ENCODE results near the gene TRPM8.
"Not testable (repeated sequence)": the region's sequence is repeated elsewhere in the genome, so short reads cannot be mapped to it uniquely, and the experiment has no call there.

Gene TRPM8

DNA sequence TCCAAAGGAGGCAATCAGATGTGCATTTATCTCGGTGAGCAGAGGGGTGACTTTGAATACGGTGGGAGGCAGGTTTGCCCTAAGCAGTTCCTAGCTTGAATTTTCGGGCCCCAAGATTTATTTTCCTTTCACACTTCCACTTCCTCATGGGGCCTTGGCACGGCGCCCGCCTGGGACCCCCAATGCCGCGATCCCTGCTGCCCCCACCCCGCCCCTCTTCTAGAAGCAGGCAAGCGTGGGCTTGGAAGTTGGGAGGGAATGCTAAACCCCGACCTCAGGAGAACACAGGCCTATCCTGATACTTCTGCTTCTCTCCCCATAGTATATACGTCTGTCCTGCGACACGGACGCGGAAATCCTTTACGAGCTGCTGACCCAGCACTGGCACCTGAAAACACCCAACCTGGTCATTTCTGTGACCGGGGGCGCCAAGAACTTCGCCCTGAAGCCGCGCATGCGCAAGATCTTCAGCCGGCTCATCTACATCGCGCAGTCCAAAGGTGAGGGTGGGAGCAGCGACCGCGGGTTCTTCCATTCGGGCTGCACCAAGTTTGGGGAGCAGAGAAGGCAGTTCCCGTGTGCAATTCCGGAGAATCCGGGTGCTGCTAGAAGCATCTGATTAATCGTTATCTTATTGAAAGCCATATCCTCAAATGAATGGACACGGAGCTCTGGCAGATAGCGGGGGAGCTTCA is 21.6 kb downstream of the TRPM8 start:
- DNase-seq, result no peak

DNA sequence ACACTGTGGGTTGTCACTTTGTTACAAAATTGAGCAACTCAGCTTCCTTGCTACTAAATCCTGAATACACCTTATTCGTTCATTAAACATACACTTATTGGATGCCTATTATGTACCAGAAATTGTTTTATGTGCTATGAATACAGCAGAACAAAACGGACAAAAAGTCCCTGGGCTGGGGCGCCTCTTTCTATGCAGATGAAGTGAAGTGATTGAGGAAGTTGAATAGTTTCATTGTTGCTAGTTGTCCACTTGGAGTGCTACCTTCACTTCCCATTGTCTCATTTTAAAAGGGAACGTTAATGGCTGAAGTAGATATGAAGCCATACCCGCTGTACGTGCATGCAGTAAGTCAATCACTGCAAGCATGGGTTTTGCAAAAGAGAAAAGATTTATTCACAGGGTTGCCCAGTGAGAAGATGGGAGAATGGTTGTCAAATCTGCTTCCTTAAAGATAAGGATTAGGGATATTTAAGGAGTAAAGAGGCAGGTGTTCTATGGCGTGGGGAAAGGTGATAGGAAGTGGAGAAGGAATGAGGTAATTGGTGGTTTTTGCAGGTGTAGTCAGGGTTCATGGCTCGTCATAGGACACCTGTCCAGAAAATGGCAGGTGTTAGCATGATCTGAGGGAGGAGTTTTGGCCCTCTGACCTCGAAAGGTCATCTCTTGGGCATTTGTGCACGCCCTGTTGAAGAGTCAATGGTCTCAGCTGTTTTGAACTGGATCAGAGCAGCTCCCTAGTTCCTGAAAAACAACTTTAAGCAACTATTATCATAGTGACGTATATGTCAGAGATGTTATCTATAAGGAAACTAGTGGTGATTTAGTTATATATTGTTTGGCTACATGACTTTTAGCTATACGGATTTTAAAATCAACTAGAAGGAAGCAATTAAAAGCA is 23.5 kb downstream of the TRPM8 start:
- DNase-seq, result no peak

DNA sequence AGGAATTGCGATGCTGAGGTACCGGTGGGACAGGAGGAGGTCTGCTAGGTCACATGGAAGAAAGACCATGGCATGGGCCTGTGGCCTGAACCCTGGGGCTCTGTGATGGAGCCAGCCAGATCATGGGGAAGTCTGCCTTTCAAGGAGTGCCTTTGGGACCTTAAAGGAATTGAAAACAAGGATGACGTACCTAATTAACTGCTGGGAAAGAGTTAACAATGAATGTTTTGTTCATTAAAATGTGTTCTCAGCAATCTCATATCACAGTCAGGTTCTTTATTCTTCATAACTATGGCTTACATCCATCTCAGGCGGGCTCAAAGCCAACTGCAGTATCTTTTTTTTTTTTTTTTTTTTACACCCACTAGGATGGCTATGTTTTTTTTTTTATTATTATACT is 25.6 kb downstream of the TRPM8 start:
- DNase-seq, result no peak

DNA sequence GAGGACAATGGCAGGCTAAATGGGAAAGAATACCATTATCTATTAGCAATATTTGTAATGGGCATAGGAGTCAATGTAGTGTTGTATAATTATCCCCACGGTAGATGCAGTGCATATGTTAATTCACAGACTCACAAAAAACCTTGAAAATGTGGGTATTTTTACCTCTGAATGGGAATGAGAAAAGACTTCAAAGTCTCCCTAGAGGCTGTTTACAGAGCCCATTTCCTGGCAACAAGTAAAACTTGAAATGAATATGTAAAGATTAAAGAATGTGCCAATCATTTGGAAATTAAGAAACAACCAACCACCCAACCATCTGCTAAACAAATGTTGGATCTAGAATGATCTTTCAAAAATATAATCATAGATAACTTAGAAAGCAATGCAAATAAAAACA is 27.1 kb downstream of the TRPM8 start:
- DNase-seq, result no peak

DNA sequence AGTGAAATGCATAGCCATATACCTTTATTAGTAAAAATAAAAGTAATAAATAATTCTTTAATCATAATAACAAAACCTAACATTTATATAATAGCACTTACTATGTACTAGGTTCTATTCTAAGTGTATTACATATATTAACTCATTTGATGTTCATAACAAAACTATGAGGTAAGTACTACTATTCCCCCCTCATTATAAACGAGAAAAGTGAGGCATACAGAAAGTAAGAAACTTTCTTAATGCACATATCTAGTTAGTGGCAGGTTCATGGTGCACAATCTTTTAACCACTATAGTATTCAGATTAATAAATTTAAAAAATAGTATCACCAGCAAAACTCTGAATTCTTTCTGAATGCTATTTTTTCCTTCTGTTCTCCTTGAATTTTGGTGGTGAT is 27.5 kb downstream of the TRPM8 start:
- no peak for DNase-seq

DNA sequence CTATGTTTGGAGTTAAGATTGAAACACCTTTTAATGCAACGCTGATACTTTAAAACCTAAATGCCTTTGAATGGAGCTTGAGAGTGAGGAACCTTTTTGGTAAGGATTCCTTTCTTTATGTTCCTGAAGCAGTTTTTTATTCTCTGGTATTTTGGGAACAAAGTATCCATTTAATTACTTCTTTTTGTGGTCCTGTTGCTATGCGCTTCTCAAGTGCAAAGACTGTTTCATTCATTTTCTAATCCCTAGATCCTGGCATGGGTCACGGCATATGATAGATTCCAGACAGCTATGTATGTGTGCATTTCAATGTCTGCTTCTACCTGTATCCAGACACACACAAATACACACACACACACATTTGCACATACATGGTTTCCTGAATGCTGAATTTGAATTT is 28.0 kb downstream of the TRPM8 start:
- no peak for DNase-seq

DNA sequence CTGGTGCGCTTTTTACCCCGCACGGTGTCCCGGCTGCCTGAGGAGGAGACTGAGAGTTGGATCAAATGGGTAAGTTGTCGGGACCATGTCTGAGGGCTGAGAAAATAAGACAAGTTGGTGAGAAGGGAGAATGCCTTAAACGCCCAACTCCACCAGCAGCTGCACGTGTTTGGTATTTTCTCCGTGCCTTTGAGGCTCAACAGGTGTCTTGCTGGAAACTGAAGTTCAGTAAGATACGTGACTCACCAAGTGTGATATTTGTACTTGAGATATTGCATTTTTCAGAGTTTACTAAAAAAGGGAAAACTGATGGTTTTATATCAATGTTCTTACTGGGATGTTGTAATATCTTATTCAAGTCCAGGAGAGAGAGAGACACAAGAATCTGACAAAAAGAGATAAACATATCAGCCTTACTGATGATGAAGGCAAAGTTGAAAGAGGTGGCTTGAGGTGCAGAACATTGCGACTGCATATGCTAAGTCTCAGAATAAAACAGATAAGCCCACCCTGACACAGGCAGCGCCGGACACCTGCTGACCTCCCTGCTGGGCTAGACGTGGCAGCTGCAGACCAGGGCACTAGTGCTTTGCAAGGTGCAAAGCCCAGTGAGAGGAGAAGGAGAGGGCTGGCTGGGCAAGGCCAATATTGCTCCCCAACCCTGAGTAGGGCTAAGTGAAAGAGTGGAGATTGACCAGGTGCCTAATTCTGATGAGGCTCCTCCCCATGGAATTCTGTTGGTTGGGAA is 33.1 kb downstream of the TRPM8 start:
- DNase-seq, result no peak

DNA sequence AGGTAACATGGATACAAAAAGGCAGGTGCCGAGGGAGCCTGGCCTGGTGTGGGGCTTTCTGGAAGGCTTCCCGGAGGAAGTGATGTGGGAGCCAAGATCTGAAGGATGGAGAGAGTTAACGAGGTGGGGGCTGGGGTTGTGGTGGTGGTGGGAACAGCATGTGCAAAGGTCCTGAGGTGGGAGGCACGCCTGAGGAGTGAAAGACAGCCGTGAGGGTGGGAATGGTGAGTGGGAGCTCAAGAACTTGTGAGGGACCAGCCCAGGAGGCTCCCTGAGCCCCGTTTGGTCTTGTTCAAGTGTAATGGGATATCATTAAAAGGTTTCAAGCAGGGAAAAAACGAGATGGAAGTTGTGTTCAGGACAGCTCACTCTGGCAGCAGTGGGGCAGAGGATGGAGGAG is 35.2 kb downstream of the TRPM8 start:
- no peak for DNase-seq

DNA sequence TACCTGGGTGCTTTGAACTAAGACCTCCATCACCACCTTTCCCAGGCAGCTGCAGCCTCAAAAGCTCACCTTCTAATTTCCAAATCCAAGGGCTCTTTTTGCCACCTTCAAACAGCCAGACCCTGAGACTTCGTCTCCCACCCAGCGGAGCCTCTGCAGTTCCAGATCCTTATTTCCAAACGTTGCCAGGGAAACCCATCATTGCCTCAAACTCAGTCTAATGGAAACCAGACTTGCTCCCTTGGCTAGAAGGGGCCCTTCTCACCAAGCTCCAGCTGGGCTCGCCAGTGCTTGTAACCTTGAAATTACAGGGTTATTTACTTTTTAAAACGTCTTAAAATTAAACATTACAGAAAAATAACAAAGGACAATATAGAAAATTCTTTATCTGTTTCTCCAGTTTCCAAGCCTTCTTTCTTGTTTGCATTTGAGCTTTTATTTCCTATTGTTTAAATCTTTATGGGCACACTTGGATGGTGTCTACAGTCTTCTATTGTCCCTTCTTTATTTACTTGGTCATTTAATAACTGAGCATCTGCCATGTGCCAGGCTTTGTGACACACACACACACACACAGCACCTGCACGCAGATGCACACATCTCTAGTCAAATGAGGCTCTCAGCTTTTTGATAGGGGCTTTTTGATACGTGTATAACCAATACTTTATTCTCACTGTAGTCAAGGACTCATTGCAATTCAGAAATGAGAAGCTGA is 36.1 kb downstream of the TRPM8 start:
- DNase-seq, result no peak

DNA sequence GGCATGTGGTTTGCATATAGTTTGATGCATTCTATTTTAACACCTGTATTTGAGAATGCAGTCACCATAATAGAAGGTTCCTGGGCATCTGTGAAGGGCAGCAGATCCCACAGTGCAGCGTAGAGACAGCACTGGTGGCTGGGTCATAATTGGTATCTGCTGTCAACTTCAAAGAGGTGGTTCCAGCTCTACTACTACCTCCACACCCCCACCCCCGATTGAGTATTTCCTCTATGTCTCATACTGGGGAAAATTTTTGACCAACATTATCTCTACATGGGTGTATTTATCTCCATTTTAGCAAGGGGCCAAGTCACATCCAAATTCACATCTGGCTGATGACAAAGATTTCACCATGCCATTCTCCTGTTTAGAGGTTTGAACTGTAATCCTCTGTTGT is 43.0 kb downstream of the TRPM8 start:
- no peak for DNase-seq

DNA sequence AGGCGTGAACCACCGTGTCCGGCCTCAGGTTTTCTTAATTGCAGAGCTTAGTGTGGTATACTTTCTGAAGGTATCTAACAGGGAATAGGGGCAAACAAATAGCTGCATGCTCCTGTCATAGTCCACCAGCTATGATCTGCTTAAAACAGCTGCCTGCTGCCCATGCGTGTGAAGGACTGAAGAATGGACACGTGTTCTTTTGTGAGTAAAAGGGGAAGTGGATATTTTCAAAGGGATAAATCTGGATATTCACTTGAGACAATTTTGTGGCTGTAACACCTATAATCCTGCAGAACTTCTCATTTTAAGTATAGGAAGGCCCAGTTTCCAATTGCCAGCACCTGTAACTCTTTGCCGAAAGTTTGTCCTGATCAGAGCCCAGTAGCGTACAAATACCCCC is 44.7 kb downstream of the TRPM8 start:
- no peak for DNase-seq

DNA sequence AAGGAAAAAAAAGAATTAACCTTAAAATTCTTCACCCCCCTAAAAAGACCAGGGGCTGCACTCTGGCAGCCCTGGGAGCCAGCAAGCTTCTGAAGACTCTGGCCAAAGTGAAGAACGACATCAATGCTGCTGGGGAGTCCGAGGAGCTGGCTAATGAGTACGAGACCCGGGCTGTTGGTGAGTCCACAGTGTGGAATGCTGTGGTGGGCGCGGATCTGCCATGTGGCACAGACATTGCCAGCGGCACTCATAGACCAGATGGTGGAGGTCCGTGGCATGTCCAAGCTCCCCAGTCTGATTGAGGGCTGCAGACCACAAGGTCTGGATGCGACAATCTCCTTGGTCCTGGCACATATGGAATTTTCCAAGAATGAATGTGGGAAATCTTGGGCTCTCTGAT is 47.4 kb downstream of the TRPM8 start:
- DNase-seq, result peak; percentile 22

DNA sequence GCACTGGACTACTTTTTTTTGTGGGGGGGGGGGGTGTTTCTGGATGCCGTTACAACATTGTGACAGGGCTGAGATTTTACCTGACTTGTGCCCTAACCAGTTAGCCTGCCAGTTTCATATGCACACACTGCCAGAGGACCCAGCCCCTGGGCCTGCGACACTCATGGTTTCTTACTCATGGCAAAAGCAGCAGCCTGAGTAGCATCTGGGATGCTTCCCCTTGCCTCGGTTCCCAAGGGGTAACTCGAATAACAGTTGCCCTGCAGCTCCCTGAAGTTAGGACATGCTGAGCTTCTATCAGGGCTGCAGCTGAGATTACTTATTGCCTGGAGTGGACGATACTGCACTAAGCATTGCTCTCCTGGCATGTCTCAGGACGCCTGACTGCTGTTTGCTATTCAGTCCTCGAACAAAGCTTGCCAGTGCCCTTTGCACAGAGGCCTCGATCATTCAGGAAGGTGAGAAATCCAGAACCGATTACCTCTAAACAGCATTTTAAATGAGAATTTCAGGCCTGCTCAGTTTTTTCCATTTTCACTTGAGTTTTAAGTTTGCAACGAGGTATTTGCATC is 47.9 kb downstream of the TRPM8 start:
- peak; percentile 34 for DNase-seq

DNA sequence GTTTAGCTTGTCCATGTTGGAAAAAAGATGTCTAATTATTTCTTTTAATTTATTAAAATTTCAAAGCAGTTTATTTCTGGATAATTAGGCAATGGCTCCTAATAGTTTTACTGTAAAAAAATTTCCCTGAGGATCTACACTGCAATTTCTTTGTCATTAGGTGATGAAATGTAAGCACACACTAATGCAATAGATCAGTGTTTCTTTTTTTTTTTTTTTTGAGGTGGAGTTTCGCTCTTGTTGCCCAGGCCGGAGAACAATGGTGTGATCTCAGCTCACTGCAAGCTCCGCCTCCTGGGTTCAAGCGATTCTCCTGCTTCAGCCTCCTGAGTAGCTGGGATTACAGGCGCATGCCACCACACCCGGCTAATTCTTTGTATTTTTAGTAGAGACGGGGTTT is 48.5 kb downstream of the TRPM8 start:
- DNase-seq, result not testable (repeated sequence)

DNA sequence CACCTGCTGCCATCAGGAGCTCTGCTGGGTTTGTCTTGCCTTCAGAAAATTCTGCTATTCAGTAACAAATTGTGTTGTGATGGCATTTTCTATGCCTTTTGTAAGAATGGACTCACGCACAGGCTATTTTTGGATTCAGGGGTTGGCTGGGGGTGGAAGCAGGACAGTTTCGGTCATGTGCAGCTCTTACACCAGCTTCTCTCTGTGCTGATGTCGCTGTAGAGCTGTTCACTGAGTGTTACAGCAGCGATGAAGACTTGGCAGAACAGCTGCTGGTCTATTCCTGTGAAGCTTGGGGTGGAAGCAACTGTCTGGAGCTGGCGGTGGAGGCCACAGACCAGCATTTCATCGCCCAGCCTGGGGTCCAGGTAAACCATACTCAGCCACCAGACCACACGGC is 49.2 kb downstream of the TRPM8 start:
- DNase-seq, result no peak

DNA sequence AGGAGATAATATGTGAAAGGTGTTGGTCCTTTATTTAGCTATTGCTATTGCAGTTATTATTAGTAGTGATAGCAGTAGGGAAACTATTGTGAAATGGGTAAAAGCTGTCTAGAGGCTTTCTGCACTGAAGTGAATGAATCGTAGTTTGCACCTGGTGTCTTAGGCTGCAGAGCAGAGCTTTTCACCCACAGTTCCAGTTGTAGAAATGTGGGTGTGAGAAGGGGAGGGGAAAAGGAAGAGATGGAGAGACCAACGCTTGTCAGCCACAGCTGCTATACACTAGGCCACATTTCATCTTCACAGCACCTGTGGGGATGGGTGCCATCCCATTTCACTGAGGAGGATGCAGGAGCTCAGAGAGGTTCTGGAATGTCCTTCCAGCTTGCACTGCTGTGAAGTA is 50.0 kb downstream of the TRPM8 start:
- no peak for DNase-seq

DNA sequence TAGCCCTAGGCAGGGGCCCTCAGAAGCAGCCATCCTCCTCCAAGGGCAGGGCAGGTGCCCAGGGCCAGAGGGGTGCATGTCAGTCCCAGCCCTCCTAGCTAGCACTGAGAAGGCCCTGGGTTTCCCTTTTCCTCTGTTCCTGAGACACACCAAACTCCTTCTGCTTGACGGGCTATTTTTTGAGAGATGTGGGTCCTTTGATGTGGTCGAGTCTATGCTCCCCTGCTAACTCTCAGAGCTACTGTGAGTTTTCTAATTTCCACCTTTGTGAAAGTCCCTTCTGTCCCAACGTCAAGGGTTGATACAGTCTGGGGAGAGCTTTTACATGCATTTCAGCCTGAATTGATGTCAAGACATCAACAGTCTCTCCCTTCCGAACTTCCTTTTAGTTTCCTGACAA is 51.4 kb downstream of the TRPM8 start:
- no peak for DNase-seq

DNA sequence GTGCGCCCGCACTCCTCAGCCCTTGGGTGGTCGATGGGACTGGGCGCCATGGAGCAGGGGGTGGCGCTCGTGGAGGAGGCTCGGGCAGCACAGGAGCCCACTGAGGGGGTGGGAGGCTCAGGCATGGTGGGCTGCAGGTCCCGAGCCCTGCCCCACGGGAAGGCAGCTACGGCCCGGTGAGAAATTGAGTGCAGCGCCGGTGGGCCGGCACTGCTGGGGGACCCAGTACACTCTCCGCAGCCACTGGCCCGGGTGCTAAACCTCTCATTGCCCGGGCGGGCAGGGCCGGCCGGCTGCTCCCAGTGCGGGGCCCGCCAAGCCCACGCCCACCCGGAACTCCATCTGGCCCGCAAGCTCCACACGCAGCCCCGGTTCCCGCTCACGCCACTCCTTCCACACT is 55.3 kb downstream of the TRPM8 start:
- not testable (repeated sequence) for DNase-seq

DNA sequence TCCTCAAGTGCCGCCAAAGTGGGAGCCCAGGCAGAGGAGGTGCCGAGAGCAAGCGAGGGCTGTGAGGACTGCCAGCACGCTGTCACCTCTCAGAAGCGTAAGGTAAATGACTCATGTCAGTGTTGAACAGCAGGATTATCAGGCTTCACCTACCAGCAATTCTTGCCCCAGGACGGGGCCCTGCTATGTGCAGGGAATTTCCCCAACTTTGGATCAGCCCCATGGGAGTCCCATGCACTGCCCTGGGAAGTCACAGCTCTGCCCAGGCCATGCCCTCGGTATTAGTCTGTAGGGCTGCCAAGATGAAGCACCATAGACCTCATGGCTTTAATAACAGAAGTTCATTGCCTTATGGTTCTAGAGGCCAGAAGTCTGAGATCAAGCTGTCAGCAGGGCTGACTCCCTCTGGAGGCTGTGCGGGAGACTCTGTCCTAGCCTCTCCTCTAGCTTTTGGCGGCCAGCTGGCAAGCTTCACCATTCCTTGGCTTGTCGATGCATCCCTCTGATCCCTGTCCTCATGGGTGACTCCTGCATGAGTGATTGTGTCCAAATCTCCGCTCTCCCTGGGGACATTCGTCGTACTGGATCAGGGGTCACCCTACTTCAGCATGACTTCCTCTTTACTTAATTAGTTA is 55.9 kb downstream of the TRPM8 start:
- DNase-seq, result no peak

DNA sequence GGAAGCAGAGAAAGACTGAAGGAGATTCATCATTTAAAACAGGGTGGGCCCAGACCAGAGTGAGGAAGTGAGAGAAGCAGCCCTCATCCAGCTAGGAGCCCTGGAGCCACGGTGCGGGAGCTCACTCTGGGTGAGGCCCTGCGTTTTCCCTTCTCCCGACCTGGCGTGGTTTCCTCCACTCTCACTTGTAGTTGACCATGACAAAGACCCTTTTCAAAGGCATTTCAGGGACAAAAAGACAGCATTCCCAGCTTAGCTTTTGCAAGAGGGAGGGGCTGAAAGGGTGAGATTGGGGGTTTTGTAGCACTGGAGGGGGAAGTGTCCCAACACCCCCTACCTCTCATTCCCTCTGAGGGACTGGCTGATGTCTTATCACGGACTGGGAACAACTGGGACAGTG is 56.6 kb downstream of the TRPM8 start:
- DNase-seq, result no peak

DNA sequence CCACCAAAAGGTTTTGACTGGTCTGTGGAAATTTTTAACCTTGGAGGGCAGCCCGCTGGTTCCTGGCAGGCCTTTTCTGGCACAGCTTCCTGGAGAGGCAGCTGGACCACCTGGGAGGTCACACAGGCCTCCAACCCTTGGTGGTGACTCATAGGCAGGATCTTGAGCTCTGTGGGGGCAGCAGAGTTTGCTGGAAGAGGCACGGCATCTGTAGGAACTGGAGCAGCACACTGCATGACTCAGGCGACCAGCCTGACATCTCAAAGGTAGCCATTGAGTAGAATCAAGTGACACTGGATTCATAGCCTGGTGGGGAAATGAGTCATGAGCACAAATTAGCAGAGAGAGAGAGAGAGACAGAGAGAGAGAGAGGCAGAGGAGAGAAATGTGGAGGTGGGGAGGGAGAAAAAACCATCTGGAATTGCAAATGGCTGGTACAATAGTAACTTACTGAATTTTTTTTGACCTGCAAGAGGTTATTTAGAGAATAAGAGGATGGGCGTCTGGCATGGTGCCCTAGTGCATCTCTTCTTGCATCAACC is 57.4 kb downstream of the TRPM8 start:
- DNase-seq, result peak; percentile 99

DNA sequence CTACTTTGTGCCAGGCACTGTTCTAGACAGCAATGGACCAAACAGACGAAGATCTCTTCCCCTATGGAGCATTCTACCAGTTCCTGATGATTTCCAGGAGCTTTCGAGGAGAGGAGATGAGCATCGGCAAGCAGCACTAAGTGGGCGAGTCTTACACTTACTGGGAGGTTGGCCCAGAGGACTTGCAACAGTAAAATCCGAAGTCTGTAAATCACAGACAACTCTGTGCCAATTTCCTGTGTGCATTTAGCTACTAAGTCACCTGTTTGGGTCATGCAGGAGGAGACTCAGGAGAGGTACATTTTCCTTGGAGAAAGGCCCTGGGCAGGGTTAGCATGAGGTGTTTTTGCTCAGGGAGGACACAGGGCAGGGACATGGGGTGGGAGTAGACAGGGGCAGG is 58.9 kb downstream of the TRPM8 start:
- no peak for DNase-seq

Measured in fibroblast of skin of back (primary cell).